B cell (primary cell): Measurements from ENCODE around the gene AAK1.

Experiments
- EZH2 ChIP-seq: IDR thresholded peaks from 2 replicates; pipeline ENCODE4 v1.6.1; 2012; ENCODE audit warnings: borderline replicate concordance, low read depth, mild to moderate bottlenecking, moderate library complexity, low read length; ENCODE audit not compliant: insufficient read depth, poor library complexity, severe bottlenecking
- TF ChIP-seq, protein P1 (sequence below): fragments of 200-600 bp; IDR thresholded peaks from one replicate; pipeline ENCODE4 v1.8.0; 2022; ENCODE audit warnings: antibody characterized with exemption, mild to moderate bottlenecking

DNA sequence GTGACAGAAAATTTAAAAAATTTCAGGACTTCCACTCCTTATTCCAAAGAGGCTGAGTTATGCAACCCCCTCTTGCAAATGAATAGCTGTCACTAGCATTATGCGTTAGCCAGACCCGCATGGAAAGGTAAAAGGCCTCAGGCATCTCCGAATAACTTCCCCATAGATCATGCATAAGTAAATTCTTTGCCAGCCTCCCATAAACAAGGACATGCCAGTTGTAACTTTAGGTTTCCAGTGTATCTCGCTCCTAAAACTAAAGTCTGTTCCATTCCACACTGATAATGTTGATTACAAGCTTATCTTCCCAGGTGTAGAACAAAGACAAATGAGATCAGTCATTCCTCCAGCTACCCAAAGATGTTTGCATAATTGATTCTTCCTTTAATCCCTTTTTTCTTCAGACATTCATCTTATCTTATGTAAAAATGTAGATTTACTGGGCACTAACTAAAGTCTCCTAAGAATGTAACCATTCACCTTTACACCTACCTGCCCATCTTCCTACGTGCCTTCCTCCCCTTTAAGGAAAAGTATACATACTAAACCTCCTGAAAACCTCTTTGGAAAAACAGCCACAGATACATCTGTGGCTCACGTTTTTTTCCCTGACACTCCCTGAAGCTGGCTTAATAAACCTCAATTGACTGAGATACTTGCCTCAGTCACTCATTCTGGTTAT is 192.7 kb downstream of the AAK1 start:
- TF ChIP-seq, protein P1, sequence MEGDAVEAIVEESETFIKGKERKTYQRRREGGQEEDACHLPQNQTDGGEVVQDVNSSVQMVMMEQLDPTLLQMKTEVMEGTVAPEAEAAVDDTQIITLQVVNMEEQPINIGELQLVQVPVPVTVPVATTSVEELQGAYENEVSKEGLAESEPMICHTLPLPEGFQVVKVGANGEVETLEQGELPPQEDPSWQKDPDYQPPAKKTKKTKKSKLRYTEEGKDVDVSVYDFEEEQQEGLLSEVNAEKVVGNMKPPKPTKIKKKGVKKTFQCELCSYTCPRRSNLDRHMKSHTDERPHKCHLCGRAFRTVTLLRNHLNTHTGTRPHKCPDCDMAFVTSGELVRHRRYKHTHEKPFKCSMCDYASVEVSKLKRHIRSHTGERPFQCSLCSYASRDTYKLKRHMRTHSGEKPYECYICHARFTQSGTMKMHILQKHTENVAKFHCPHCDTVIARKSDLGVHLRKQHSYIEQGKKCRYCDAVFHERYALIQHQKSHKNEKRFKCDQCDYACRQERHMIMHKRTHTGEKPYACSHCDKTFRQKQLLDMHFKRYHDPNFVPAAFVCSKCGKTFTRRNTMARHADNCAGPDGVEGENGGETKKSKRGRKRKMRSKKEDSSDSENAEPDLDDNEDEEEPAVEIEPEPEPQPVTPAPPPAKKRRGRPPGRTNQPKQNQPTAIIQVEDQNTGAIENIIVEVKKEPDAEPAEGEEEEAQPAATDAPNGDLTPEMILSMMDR = no peak
- TF ChIP-seq EZH2 = no peak
